GM19035 (cell line): Measurements from ENCODE around the gene ZNF423.

Source experiments
- ATAC-seq: cut with Tn5 transposase; IDR thresholded peaks from one replicate; pipeline ENCODE4 v1.9.1; 2021; ENCODE audit not compliant: unreplicated experiment

ZNF423 gene

DNA sequence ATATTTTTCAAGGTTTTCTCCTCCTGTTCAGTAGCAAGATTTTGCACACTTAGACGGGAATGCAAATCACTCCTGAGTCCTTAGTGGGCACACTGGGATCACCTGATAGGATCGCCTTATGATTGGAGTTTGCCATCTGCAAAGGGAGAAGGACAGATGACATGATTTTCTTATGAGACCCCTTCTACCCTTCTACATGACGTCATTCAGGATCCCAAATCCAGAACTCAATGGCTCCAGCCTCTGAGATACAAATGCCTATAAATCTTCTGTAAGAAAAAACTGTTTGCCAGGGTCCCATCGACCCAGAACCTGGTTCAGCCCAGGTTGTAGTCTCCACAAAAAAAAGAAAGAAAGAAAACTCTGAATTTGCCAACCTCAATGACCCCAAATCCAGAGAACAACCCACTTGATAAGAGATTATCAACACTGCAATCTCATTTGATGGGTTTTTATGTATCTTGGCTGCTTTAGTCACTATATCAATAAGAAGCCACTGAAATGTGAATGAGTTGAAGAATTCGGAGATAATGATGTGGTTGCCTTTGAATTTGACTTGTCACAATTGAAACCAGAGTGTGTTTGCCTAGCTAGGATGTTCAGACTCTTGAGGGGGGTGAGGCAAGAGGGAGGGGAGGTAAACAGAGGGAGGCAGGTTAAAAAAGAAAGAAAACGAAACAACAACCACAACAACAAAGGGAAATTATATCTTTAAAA, 6.7 kb downstream of the ZNF423 start:
- no peak for ATAC-seq

DNA sequence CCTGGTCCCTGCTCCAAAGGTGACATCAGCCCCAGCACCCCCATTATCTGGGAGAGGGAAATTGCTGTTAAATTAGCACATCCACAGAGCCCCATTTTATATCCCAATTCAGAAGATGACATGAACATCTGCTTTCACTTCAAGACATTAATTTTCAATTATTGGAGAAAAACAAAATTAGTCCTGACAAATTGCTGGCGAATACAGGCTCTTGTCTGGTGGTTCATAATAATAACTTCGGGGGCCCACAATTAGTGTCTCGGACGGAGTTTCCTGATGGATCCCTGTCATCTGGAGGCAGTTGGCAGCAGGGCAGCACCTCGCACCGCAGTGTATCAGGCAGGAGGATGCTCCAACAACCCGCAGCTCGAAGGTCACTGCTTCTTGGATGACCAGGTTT, 7.4 kb downstream of the ZNF423 start:
- no peak for ATAC-seq

DNA sequence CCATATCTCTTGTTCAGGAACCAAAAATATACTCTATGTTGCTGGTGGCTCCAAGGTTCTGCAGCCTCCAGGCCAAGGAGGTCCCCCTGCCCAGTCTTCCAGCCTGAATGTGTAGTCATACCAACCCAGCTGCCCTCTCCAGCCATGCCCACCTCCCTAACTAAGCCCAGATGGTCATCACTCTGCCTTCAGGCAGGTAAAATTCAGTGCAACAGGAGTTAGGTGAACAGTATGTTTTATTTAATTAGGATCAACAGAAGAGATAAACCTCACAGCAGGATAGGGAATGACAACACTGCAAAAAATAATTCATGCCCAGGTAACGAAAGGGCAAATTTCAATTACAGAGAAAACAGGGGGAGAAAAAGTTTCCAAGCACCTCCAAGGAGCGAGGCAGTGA, 9.1 kb downstream of the ZNF423 start:
- ATAC-seq, result no peak

DNA sequence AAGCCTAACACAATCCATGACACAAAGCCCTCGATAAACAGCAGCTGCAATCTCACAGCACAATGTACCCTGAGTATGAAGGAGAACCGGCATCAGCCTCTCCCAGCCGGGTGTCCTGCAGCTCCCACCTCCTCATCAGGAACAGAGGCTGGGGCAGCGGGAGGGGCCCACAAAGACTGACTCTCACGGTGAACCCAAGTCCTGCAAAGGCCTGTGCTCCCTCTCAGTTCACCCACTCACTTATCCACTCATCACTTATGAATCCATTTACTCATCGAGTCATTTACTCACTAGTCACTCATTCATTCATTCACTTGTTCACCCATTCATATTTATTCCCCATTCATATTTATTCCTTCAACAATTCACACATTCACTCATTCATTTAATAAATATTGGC, 11.6 kb downstream of the ZNF423 start:
- no peak for ATAC-seq

DNA sequence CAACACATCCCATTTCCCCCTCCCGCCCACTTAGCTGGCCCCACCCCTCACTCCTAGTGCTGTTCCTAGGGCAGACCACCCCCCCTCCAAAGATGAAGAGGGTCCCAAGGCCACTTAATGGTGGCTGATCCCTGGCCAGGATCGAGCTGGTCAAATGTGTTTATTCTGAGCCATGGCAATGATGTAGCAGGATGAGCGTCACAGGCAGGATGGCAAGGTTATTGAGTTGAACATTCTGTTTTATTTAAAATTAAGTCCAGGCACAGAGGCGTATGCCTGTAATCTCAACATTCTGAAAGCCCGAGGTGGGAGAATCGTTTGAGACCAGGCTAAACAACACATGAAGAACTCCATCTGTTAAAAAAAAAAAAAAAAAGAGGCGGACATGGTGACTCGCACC, 12.2 kb downstream of the ZNF423 start:
- ATAC-seq, result no peak

DNA sequence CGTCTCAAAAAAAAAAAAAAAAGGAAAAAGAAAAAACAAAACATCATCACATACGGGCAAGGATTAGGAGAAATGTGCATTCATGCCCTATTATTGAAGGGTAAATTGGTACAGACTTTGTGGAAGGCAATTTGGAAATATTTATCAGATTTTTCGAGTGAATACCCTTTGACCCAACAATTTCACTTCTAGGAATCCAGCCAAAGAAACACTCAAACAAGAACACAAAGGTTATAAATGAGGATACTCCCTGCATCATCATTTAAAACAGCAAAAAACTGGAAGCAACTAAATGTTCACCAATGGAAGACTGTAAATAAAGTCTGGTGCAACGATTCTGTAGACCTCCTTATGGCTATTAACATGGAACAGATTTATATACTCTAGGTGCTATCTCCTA, 12.9 kb downstream of the ZNF423 start:
- no peak for ATAC-seq

DNA sequence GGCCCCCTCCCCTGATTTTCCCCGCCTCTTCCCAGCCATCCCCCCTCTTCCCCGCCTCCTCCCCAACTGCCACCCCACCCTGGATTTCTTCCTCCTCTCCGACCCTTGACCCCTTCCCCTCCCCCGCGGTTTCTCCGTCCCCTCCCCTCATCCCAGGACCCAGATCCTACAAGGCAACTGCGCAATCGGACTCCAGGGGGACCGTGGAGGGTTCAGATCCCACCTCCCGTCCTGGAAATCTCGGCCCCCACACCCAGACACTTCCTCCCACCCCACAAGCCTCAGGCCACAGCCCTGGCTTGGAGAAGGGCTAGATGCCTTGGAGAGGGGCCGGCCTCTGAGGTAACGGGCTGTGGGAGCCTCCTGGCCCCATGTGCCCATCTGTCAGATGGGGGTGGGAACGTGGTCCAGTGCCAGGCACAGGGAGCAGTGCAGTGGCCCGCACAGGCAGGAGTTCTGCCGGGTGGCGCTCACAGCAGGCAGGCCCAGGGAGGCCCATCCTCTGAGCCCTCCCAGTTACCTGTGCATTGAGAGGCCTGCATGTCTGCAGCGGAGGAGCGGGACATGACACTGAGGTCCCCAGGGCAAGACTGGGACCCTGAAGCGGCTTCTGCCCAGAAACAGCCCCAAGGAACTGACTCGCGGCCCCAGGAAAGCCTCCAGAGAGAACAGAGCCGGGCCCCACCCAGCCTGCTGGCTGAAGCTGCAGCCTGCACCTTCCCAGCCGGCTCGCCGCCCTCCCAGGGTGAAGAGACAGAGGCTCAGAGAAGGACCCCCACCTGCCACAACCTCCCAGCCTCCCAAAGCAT, 16.7 kb downstream of the ZNF423 start:
- no peak for ATAC-seq

DNA sequence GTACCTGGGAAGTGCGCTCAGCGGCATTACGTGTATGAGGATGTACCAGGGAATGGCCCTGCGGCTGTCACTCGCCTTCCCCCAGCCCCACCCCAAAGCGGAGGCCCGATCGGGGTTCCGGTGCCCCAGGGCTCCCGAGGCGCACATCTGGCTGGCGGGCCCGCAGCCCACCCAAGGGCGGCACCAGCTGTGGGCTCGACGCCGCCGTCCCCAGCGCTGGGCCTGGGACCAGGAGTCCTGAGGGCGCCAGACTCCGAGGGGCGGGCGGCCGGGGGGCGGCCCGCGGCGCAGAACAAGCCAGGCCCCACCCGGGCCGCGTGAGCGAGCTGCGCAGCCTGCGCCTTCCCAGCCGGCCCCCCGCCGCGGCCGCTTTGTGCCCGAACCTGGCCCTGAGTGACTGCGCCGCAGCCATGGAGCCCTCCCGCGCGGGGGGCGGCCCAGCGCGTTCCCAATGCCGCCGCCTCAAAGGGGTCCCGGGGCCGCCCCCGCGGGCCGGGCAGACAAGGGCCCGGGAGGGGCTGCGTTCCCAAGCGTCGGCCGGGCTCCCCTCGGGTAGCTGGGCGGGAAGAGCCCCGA, 17.4 kb downstream of the ZNF423 start:
- no peak for ATAC-seq

DNA sequence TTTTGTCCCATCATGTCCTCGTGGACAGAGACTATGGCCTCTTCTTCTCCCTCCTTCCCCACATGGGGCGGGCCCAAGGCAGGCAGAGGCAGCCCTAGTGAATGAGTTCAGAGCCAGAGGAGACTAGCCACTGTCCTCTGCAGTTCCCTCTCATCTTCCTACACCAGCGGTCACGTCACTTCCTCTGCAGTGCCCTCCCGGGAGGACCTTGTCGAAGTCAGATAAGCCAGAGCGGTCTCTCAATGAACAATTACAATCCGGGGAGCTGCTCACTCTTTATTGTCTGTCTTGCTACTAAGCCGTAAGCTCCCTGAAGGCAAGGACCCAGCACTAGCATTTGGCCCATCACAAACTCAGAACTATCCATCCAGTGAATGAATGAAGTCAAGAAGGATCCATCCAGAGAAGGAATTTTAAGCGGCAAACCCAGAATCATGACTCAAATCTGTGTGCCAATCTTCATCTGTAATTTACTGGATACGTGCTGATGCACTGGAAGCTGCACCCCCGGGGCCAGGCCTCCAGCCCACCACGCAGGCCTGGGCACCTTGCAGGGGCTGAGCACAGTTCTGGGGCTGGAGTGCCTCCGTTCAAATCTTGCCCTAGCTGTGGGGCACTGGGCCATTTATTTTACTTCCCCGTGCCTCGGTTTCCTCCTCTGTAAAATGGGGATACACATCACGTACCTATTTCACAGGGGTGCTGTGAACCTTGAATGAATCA, 18.1 kb downstream of the ZNF423 start:
- no peak for ATAC-seq

DNA sequence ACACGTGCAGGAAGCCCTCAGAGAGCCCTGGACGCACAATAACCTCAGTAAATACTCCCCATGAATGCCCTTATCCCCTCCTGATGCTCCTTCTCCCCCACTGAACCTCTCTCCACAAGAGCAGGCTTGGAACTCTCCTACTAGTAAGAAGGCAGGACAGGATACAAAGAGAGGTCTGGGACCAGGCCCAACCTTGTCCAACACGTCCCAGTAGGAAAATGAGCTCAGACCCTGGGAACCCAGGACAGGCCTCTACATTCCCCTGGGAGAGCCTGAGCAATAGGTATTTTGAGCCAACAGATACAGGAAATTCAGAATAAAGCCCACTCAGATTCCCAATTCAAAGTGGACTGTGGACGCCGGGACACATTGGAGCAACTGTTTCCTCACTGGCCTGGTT, 19.2 kb downstream of the ZNF423 start:
- ATAC-seq, result no peak

DNA sequence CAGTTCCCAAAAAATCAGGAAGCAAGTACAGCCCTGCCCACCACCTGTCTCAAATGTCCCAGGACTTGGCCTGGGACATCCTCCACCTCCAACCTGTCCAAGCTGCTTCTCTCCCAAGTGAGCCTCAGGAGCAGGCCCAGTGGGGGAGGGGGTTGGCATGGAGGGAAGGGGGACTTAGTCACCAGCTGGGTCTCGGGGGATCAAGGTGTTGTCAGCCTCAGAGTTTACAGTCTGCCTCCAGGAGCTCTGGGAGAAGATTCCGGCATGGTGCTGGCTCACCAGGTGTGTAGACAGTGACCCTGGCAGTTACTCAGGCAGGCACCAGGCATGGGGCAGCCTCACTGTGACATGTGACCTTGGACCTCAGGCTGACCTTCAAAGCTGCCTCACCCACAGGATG, 19.7 kb downstream of the ZNF423 start:
- ATAC-seq, result no peak

DNA sequence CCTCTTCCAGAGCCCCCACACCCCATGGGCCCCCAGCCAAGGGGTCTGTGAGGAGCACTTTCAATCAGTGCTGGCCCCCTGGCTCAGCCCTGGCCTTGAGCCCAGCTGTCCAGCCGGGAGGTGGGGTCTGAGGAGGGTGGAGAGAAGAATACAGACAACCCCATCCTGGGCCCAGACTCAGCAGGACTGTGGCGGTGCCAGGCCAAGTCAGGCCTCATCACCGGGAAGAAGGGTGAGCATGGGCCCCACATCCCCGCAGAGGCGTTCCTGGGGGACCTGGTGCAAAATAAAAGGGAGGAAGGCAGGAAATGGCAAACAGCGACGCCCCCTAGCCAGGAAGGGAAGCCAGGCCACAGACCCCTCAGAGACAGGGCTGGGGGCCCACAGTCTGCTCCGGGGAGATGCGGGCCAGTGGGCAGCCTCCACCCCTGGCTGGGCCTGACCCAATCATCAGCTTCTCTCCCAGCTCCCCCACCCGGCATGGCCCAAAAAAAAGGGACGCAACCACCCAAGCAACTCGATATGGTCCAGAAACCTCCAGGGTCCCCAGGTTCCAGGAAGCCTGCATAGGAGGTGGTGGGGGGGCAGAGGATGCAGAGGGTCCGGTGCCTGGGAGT, 20.6 kb downstream of the ZNF423 start:
- ATAC-seq, result no peak

DNA sequence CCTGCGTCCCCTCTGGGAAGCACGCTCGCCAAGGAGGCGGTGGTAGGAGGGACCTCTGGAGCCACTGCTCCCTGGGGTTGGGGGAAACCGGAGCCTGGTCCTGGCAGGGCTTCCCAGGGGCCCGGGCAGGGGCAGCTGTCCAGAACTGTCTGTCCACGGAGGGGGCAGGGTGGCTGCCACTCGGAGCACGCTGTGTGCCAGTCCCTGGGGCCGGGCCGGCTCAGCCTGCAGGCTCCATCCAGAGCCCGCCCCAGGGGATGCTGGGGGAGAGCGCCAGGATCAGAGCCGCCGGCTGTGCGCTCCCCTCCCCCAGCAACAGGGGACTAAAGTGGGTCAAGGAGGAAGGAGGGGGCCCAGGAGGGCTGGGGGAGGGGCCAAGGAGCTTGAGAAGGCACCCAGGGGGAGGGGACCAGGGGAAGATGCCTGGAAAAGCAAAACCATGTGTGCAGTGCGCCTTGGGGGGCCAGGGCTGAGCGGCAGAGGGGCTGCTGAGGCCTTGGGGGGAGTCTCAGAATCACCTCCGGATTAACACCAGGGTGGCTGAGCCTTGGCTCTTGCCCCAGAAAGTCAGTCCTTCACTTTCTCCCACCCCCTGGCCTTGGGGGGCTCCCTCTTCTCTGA, 21.3 kb downstream of the ZNF423 start:
- no peak for ATAC-seq

DNA sequence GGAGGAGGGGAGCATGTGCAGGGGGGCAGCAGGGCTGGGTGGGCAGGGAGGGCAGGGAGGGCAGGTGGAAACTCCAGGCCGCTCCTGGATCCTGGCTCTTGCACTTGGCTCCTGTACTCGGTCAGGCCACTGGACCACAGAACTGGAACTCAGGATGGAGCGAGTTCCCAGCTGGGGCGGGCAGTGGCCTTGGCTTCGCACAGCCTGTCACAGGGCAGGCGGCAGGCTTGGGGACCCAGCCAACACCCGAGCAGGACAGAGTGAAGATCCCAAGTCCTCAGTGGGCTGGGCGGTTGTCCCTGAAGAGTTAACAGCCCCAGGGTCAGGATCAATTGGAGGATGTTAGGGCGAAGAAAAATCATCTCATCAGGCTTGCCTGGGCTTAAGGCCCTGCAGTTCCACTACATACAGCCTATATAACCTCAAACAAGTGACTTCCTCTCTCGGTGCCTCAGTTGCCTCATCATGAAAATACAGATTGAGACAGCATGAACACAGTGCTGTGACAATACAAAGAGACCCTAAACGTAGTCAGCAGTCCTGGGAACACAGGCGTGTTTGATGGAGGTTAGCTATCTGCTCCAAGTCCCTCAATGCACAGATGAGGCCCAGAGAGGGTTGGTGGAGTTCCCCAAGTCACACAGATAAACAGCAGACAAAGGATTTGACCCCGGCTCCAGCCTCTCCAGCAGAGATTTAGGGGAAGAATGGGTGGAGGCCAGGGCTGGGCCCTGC, 21.9 kb downstream of the ZNF423 start:
- no peak for ATAC-seq

DNA sequence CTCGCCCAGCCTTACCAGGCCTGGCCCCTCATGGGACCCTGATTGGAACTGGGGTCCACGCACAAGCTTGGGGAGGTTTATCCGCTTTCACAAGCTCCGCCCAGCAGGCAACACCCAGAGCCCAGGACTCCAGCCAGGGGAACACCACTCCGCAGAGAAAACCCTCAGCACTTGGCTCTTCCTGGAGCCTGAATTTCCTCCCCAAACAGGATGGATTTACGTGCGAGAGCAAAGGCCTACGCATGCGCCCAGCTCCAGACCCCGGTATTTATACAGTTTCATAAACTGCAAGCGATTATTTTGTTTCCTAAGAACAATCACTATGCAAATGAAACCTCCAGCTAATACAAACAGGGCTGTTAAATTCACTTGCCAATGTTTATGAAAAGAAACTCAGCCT, 22.8 kb downstream of the ZNF423 start:
- ATAC-seq, result no peak

DNA sequence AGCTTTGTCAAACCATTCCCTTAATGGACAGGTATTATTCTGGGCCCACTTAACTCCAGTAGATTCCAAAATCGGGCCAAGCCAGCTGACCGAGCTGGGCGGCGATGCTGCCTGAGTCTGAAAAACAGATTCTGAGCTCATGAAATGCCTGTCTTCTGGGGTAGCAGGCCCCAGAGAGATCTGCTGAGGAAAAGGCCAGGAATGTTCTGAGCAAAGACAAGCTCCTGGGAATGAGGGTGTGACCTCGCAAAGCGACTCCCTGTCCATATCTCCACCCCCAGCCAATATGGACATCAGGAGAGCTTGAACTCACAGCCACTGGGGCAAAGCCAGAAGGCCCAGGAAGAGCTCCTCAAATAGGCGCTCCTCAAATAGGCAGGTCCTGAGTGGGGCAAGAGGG, 23.7 kb downstream of the ZNF423 start:
- ATAC-seq, result no peak

DNA sequence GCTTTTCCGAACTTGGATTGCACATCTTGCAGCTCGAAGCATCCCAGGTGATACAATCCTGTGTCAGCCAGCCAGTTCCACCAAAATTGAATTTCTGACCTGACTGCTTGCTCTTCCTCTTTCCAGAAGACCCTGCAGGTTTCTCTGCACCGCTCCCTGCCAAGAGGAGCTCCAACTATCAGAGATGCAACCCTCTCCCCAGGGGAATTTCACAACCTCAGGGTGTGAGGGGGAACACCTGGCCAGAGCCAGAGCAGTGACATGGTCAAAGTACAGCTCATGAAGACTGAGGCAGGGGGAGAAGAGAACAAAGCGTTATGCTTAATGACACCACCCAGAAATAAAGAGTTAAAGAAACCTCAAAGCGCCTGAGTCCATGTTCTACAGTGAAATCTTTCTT, 25.0 kb downstream of the ZNF423 start:
- no peak for ATAC-seq

DNA sequence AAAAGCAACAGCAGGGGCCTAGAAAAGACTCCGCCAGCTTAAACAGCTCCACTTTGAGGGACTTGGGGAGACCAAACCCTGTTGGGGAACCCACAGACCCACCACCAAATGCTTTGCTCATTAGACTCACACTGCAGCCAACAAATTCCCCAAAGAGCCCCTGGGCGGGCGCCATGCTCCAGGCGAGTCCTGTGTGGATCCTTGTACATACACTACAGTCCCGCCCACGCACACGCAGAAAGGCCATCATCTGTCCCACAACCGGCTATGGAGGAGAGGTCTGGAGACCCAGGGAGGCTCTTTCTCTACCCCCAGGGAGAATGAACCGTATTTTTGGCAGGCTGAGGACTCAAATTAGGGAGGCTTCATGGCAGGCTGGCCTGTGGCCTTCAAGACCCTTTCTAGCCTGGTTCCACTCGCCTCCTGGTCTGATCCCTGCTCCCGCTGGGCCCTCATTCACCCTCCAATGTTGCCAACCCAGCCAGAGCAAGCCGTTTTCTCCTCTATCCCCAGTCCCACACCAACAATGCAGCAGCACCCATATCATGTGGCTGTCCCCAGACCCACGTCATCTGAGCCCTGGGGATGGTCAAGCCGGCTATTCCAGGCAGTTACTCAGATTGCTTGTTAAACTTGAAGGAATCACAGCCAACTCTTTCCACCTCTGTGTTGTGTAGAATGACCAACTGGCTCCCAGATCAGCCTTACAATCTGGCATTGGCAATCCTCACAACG, 27.2 kb downstream of the ZNF423 start:
- ATAC-seq, result no peak

DNA sequence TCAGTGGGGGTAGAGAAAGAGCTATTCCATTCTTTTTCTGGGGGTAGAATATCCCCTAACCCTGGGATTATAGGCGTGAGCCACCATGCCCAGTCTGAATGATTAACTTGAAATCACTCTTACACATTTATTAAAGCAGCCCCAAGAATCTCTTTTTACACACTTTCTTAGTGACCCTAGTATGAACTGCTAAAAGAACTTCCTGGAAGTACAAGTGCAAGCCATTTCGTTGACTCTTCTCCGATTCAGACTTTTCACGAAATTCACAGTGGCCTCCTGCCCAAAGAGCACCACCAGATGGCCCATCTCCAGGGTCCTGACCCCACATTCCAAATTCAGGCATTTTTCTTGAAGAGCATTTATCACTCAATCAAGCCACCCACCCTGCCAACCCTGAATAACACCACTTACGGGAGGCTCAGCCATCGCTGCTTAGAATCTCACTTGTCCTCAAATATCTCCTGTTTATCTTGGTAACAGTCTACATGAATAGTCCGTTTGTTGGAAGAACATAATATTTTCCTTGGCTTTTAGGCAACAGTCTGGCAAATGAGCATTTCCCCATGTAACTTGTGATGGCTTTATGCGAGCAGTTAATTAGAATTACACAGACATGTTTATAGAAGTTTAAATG, 28.0 kb downstream of the ZNF423 start:
- ATAC-seq, result no peak
